Activated T-cell treated with anti-CD3 and anti-CD28 coated beads for 48 hours (primary cell): ENCODE measurements around the gene SLC25A44.
"Not testable (repeated sequence)": the region's sequence is repeated elsewhere in the genome, so short reads cannot be mapped to it uniquely, and the experiment has no call there.

Experiments
- DNase-seq: peaks from one replicate; pipeline ENCODE4 v3.0.0-alpha.2; 2020; ENCODE audit warnings: low read depth

The SLC25A44 gene

GRCh38 chr1:156163712-156164111, 30.2 kb upstream of the SLC25A44 start:
- no peak for DNase-seq

GRCh38 chr1:156164125-156164831, 29.6 kb upstream of the SLC25A44 start:
- DNase-seq: no peak

DNA sequence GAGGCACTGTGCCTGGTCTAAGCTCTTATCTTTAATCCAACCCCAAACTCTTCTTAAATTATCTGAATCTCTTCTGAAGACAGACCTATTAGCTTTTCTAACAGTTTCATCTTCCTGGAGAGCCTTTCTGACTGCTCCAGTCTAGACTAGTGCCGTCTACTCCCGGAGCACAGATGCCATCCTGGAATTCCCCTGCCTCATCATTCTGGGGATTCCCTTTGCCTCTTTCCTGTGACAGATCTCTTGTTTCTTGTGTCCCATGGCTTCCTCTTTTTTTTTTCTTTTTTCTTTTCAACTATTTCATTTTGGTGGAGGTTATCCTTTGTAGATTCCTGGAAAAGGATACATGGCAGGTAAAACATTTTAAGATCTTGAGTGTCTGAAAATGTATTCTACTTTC, 28.8 kb upstream of the SLC25A44 start:
- no peak for DNase-seq

DNA sequence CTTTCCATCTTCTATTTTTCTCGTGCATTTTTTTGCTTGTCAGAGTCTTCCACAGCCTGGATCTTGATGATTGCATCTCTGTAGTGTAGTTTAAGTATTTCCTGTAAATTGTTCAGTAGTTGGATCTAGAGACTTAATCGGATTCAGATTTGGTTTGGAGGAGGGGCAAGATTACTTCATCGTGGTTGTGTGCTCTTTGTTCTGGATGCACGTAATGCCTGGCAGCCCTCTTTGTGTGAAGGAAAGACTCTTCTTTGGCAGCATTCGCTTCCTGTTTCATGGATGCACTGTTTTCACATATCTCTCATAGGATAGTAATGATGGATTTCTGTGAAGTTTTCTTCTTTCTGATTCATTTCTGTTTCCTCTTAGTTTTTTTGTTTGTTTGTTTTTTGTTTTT, 26.4 kb upstream of the SLC25A44 start:
- no peak for DNase-seq

- no peak for DNase-seq
These were observed 21.0 kb upstream of the SLC25A44 start for GRCh38 chr1:156172696-156173470.

- no peak for DNase-seq
These were observed 17.2 kb upstream of the SLC25A44 start for GRCh38 chr1:156176610-156177210.

DNA sequence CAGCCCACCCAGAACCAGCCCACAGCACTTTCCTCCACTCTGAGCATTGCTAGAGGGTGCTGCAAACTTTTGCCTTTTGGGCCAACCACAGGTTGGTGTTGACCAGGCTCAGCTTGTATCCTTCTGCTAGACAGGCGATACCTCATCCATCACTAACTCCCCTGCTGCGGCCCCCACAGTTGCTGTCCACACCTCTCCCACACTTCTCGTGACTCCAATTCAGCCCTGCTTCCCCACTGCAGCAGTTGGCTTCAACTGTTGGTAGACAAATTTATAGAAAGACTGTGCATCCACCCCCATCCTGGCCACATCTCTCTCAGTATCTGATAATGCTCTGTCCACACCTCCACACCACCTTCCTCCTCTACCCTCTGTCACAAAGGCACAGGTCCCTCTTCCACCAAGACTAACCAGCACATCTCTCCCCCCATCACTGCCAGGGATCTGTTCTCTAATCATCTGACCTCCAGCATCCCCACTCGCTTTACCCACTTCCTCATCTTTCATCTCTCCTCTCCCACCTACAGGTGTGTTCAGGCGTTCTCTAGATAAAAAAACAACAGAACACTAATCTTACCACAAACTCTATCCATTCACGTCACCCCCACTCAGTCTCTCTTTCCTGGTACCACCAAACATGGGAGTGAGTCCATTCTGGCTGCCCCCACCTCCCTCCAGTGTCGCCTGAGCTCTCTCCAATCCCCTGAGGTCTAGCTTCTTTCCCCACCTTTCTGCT, 15.8 kb upstream of the SLC25A44 start:
- DNase-seq: no peak

DNA sequence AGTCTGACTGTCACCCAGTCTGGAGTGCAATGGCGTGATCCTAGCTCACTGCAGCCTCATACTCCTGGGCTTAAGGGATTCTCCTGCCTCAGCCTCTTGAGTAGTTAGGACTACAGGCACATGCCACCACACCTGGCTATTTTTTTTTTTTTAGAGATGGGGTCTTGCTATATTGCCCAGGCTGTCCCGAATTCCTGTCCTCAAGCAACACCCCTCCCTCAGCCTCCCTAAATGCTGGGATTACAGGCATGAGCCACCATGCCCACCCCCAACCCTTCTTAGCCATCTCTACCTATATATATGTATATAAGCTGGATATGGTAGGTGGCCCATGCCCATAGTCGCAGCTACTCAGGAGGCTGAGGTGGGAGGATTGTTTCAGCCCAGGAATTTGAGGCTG, 13.4 kb upstream of the SLC25A44 start:
- no peak for DNase-seq

DNA sequence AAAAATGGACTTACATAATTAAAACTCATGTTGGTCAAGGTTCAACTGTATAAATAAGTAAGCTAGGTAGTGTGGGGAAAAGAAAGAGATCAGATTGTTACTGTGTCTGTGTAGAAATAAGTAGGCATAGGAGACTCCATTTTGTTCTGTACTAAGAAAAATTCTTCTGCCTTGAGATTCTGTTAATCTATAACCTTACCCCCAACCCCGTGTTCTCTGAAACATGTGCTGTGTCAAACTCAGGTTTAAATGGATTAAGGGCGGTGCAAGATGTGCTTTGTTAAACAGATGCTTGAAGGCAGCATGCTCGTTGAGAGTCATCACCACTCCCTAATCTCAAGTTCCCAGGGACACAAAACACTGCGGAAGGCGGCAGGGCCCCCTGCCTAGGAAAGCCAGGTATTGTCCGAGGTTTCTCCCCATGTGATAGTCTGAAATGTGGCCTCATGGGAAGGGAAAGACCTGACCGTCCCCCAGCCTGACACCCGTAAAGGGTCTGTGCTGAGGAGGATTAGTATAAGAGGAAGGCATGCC, 12.4 kb upstream of the SLC25A44 start:
- DNase-seq: not testable (repeated sequence)

DNA sequence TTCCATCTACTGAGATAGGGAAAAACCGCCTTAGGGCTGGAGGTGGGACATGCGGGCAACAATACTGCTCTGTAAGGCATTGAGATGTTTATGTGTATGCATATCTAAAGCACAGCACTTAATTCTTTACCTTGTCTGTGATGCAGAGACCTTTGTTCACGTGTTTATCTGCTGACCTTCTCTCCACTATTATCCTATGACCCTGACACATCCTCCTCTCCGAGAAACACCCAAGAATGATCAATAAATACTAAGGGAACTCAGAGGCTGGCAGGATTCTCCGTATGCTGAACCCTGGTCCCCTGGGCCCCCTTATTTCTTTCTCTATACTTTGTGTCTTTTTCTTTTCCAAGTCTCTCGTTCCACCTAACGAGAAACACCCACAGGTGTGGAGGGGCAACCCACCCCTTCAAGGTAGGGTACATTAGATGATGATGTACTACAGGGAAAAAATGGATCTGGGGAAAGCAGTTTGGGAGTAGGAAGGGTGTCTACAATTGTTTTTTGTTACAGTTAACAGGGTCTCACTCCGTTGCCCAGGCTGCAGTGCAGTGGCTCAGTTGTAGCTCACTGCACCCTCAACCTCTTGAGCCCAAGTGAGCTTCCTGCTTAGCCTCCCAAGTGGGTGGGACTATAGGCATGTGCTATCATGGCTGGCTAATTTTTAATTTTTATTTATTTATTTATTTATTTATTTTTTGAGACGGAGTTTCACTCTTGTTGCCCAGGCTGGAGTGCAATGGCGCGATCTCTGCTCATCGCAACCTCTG, 11.7 kb upstream of the SLC25A44 start:
- not testable (repeated sequence) for DNase-seq

GRCh38 chr1:156186347-156187177, 7.3 kb upstream of the SLC25A44 start:
- DNase-seq: not testable (repeated sequence)

- DNase-seq: not testable (repeated sequence)
These were observed 3.6 kb upstream of the SLC25A44 start for GRCh38 chr1:156190265-156190664.

- DNase-seq: no peak
These were observed 2.5 kb upstream of the SLC25A44 start for GRCh38 chr1:156191292-156191964.

GRCh38 chr1:156193208-156193487, 756 bp upstream of the SLC25A44 start:
- no peak for DNase-seq

DNA sequence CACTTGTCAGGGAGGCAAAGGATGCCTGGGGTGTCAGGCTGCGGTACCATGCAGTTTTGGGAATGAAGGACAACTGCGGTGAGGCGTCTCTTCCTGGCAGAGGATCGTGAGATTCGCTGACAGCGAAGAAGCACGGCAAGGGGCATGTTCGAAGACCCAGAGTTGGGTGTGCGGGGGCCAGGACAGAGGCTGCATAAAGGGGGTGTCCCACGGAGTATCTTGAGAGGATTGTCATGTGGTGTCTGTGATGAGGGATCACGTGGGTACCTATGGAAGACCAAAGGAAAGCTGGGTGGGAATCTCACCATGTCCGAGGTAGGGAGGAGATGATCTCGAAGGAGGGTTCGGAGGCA, 372 bp downstream of the SLC25A44 start:
- no peak for DNase-seq

DNA sequence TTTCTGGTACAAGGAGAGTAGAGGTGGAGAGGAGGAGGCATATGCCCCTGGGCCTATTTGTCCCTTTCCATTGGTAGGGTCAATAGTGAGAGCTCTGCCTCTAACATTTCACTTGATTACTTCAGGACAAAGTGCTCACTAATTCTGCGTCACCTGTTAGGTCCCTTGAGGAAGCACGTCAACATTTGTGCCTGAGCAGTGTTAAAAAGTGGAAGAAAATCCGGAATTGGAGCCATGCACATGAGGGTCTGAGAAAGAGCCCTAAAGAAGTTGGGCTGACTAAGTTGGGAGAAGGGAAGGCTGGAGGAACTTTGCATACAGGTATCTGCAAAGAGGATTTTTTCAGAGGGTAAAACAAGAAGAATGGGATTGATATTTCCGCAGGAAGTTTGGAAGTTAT, 1.9 kb downstream of the SLC25A44 start:
- no peak for DNase-seq

GRCh38 chr1:156196445-156196844, 2.5 kb downstream of the SLC25A44 start:
- no peak for DNase-seq

DNA sequence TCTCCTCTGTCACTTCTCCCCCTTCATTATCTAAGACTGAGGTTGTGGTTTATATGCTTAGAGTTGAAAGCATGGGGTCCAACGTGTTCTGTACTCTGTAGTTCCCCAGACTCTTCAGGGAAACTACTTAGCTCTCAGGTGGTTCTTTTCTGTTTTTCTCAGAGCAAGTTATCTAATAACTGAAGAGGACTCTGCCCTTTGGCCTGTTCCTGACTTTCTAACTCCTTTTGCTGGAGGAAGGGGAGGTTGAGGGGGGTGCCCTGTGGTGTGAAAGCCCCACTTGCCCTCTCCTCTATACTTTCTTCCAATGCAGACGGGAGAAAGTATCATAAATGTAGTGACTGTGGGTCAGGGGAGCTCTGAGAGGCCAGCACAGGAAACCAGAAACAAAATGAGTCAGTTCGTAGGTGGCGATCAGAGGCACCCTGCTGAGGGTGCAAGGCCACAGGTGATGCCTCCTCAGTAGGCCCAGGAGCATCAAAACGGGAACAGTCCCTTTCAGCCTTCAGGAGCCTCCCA, 5.0 kb downstream of the SLC25A44 start:
- no peak for DNase-seq

- DNase-seq: no peak
These were observed 6.1 kb downstream of the SLC25A44 start for GRCh38 chr1:156200044-156200443.

DNA sequence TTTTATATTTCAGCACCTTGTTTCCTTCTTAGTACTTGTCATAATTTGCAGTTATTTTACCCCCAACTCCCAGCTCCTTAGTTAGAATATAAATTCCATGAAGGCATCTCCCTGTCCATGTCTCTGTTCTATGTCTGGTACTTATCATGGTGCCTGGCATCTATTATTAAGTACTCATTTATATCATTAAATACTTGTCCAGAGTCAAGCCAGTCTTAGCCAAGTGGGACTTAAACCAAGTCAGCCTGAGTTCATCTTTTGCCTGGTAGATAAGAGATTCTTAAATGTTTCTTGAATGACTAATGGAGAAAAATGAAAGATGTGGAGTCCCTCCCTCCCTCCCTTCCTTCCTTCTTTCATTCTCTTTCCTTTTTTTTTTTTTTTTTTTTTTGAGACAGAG, 9.4 kb downstream of the SLC25A44 start:
- no peak for DNase-seq
